K562 treated with DMSO at 1 percent for 12 hours (cell line): ENCODE data around the gene CTSE. TPM values are rescaled to one million over a fixed set of nuclear protein-coding genes. Genes with fewer than 3 reads are reported as not detected.

Source experiments
- total RNA-seq: library from RNA; unstranded; fragments of 300-600 nt; gene quantifications from 2 replicates; pipeline ENCODE4 v1.2.3, GENCODE V29; 2022; ENCODE audit not compliant: insufficient read depth

The CTSE gene
- total RNA-seq: not detected in 2 replicates

GRCh38 chr1:206023695-206024094 lies at the start of gene CTSE:
CTSE (minus strand) TSS chr1:206023895; CDS start chr1:206023791, 104 bp downstream.

GRCh38 chr1:206052919-206053610 lies 29.4 kb upstream of the CTSE start, which contains the start of gene RHEX:
RHEX (plus strand) TSS chr1:206053173; CDS start chr1:206097829, 44,656 bp downstream.

GRCh38 chr1:206002871-206003801 lies 20.6 kb downstream of the CTSE start, which contains the start of gene RAB7B:
RAB7B (minus strand) TSS chr1:206003395; CDS start chr1:205994135, 9,260 bp downstream.

Other genes starting within 250 kb of the CTSE start
- 6.1 and 15.7 TPM in 2 replicates for gene RAB29, start 248.4 kb downstream of the CTSE start, total RNA-seq
- gene SLC41A1, start 210.7 kb downstream of the CTSE start, total RNA-seq: 2.6 and 12.2 TPM in 2 replicates
- gene PM20D1, start 173.8 kb downstream of the CTSE start, total RNA-seq: not detected in 2 replicates
- gene SLC26A9, start 80.4 kb downstream of the CTSE start, total RNA-seq: 0.14 TPM in 1 of 2 replicates, not detected in the other
- gene RAB7B, start 20.5 kb downstream of the CTSE start, total RNA-seq: not detected in 2 replicates
- not detected in 2 replicates for gene RHEX, start 29.3 kb upstream of the CTSE start, total RNA-seq
- gene AVPR1B, start 93.5 kb upstream of the CTSE start, total RNA-seq: not detected in 2 replicates
- gene FAM72A, start 178.9 kb upstream of the CTSE start, total RNA-seq: 9.0 and 19.5 TPM in 2 replicates
- gene SRGAP2, start 179.6 kb upstream of the CTSE start, total RNA-seq: 16.1 and 67.9 TPM in 2 replicates